H9 (cell line): ENCODE measurements around the gene CENPM. TPM values are rescaled to one million over a fixed set of nuclear protein-coding genes. Genes with fewer than 3 reads are reported as not detected.

Experiments
- DNase-seq: peaks from one replicate; pipeline ENCODE4 v3.0.0-alpha.2; 2017
- H2AFZ ChIP-seq: one replicate; pipeline ENCODE4 v1.6.1; 2013; ENCODE audit warnings: mild to moderate bottlenecking, low read length, control low read depth, moderate library complexity
- H2AK5ac ChIP-seq: 2 replicates; pipeline ENCODE4 v1.6.1; 2013; ENCODE audit warnings: low read length, control low read depth, mixed read lengths; ENCODE audit not compliant: insufficient read length
- H2BK120ac ChIP-seq: one replicate; pipeline ENCODE4 v1.6.1; 2013; ENCODE audit warnings: low read depth, mild to moderate bottlenecking, low read length, control low read depth, inconsistent platforms; ENCODE audit not compliant: poor library complexity, severe bottlenecking
- H2BK12ac ChIP-seq: 2 replicates; pipeline ENCODE4 v1.6.1; 2013; ENCODE audit warnings: low read length, control low read depth, mixed read lengths, low read depth; ENCODE audit not compliant: insufficient read length
- H2BK15ac ChIP-seq: 2 replicates; pipeline ENCODE4 v1.6.1; 2013; ENCODE audit warnings: low read depth, low read length, control low read depth
- H2BK20ac ChIP-seq: one replicate; pipeline ENCODE4 v1.6.1; 2013; ENCODE audit warnings: low read depth, mild to moderate bottlenecking, low read length, control low read depth, inconsistent platforms; ENCODE audit not compliant: poor library complexity, severe bottlenecking
- H2BK5ac ChIP-seq: 2 replicates; pipeline ENCODE4 v1.6.1; 2013; ENCODE audit warnings: low read length, control low read depth, mixed read lengths; ENCODE audit not compliant: insufficient read length
- H3K14ac ChIP-seq: 2 replicates; pipeline ENCODE4 v1.6.1; 2013; ENCODE audit warnings: low read length, control low read depth; ENCODE audit not compliant: insufficient read depth
- H3K18ac ChIP-seq: 2 replicates; pipeline ENCODE4 v1.6.1; 2013; ENCODE audit warnings: low read depth, mild to moderate bottlenecking, mixed read lengths, low read length, control low read depth; ENCODE audit not compliant: insufficient read length
- H3K23ac ChIP-seq: 2 replicates; pipeline ENCODE4 v1.6.1; 2013; ENCODE audit warnings: low read length, control low read depth, mixed read lengths, low read depth; ENCODE audit not compliant: insufficient read length
- H3K23me2 ChIP-seq: 2 replicates; pipeline ENCODE4 v1.6.1; 2013; ENCODE audit warnings: low read depth, mild to moderate bottlenecking, mixed read lengths, low read length, control low read depth; ENCODE audit not compliant: insufficient read length, poor library complexity, severe bottlenecking
- H3K27ac ChIP-seq: 2 replicates; pipeline ENCODE4 v1.5.1; 2013; ENCODE audit warnings: low read length, control low read depth, mixed read lengths, low read depth; ENCODE audit not compliant: insufficient read length
- H3K27me3 ChIP-seq: 2 replicates; pipeline ENCODE4 v1.6.1; 2013; ENCODE audit warnings: low read length, control low read depth, inconsistent platforms; ENCODE audit not compliant: insufficient read depth
- H3K4ac ChIP-seq: 2 replicates; pipeline ENCODE4 v1.6.1; 2013; ENCODE audit warnings: low read depth, mild to moderate bottlenecking, control low read depth, inconsistent platforms, low read length, moderate library complexity
- H3K4me1 ChIP-seq: 2 replicates; pipeline ENCODE4 v1.6.1; 2013; ENCODE audit warnings: low read length, control low read depth, inconsistent platforms; ENCODE audit not compliant: insufficient read depth
- H3K4me2 ChIP-seq: 2 replicates; pipeline ENCODE4 v1.6.1; 2013; ENCODE audit warnings: low read length, control low read depth, mixed read lengths; ENCODE audit not compliant: insufficient read length, insufficient read depth
- H3K56ac ChIP-seq: 2 replicates; pipeline ENCODE4 v1.6.1; 2013; ENCODE audit warnings: low read depth, mild to moderate bottlenecking, mixed read lengths, low read length, control low read depth; ENCODE audit not compliant: insufficient read length
- H3K79me1 ChIP-seq: 2 replicates; pipeline ENCODE4 v1.6.1; 2013; ENCODE audit warnings: low read depth, mild to moderate bottlenecking, moderate library complexity, low read length, control low read depth, inconsistent platforms; ENCODE audit not compliant: insufficient read depth, poor library complexity, severe bottlenecking
- H3K79me2 ChIP-seq: 2 replicates; pipeline ENCODE4 v1.6.1; 2013; ENCODE audit warnings: low read length, control low read depth, inconsistent platforms; ENCODE audit not compliant: insufficient read depth
- H3K9ac ChIP-seq: 2 replicates; pipeline ENCODE4 v1.6.1; 2013; ENCODE audit warnings: low read length, control low read depth, mixed read lengths; ENCODE audit not compliant: insufficient read length; ENCODE audit errors: extremely low read depth
- H3K9me3 ChIP-seq: one replicate; pipeline ENCODE4 v1.6.1; 2013; ENCODE audit warnings: low read depth, low read length, inconsistent platforms; ENCODE audit not compliant: control insufficient read depth
- H3T11ph ChIP-seq: one replicate; pipeline ENCODE4 v1.6.1; 2013; ENCODE audit warnings: mild to moderate bottlenecking, low read length, control low read depth, inconsistent platforms
- H4K20me1 ChIP-seq: one replicate; pipeline ENCODE4 v1.6.1; 2013; ENCODE audit not compliant: control insufficient read depth, insufficient read length, insufficient read depth
- H4K5ac ChIP-seq: 2 replicates; pipeline ENCODE4 v1.6.1; 2013; ENCODE audit warnings: low read depth, mild to moderate bottlenecking, mixed read lengths, low read length, control low read depth; ENCODE audit not compliant: insufficient read length
- H4K8ac ChIP-seq: replicated peaks from 2 replicates; pipeline ENCODE4 v1.6.1; 2013; ENCODE audit warnings: low read length, control low read depth, mixed read lengths, low read depth; ENCODE audit not compliant: insufficient read length
- H4K91ac ChIP-seq: 2 replicates; pipeline ENCODE4 v1.6.1; 2013; ENCODE audit warnings: low read depth, mild to moderate bottlenecking, moderate library complexity, mixed read lengths, low read length, control low read depth; ENCODE audit not compliant: insufficient read length
- H3K27ac Mint-ChIP-seq, 3 experiments: 2 replicates in 2 of 3; 3 replicates in 1 of 3; pipeline ENCODE4 v1.8.0; 2020 to 2021; ENCODE audit warnings: mixed read lengths in 3 of 3, mild to moderate bottlenecking in 1 of 3, moderate library complexity in 1 of 3
- H3K27me3 Mint-ChIP-seq: 2 replicates; pipeline ENCODE4 v1.8.0; 2021; ENCODE audit warnings: low read depth, mild to moderate bottlenecking, moderate library complexity, mixed read lengths
- H3K36me3 Mint-ChIP-seq, 3 experiments: 2 replicates in 2 of 3; 3 replicates in 1 of 3; pipeline ENCODE4 v1.8.0; 2020 to 2021; ENCODE audit warnings: low read depth in 3 of 3, mixed read lengths in 3 of 3; ENCODE audit not compliant: insufficient read depth in 1 of 3
- H3K4me1 Mint-ChIP-seq, 2 experiments: 2 replicates each; pipeline ENCODE4 v1.8.0; 2020; ENCODE audit warnings: mixed read lengths in 2 of 2
- H3K4me3 Mint-ChIP-seq, 2 experiments: 2 replicates in 1 of 2; 3 replicates in 1 of 2; pipeline ENCODE4 v1.8.0; 2020 to 2021; ENCODE audit warnings: mild to moderate bottlenecking in 2 of 2, mixed read lengths in 2 of 2, moderate library complexity in 1 of 2
- H3K9me3 Mint-ChIP-seq, 2 experiments: 2 replicates in 1 of 2; 3 replicates in 1 of 2; pipeline ENCODE4 v1.8.0; 2020; ENCODE audit warnings: mild to moderate bottlenecking in 2 of 2, mixed read lengths in 2 of 2, moderate library complexity in 1 of 2
- CTCF ChIP-seq: fragments of 200-600 bp; sonication (generic); conservative IDR thresholded peaks from 3 replicates; pipeline ENCODE4 v1.8.0; 2021; ENCODE audit warnings: antibody characterized with exemption, mild to moderate bottlenecking
- WGBS: extraction: QIAGEN DNeasy Blood & Tissue Kit; methylation state at CpG from one replicate; pipeline ENCODE4 v1.1.7; 2013; ENCODE audit warnings: missing lambda C conversion rate, low lambda C conversion rate, mixed read lengths; ENCODE audit not compliant: insufficient read length; ENCODE audit errors: extremely low coverage; 5-methylcytosine and 5-hydroxymethylcytosine counted together
- total RNA-seq: library from RNA; stranded (reverse); gene quantifications from 2 replicates; pipeline ENCODE4 v1.2.1, GENCODE V29; 2021

The CENPM gene
- total RNA-seq, 1 experiment from 2014 or later, result 36.5 TPM

DNA sequence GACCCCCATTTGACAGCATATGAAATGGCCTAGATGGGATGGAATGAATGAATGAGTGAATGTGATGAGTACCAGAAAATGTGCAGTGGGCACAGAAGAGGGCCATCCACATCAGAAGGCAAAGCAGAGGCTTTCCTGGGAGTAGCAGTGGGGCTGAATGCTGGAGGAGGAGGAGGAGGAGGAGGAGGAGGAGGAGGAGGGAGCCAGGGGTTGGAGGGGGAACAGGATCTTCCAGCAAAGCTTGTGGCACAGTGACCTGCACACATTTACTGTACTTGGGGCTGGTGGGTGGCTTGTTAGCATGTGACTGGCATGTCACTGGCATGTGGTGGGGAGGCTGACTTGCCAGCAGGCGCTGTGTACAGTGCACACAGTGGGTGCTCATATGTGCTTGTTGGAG lies 31.8 kb upstream of the CENPM start:
- H2BK15ac ChIP-seq, result no peak overlapping the region
- WGBS, result no CpG with 5 or more reads among the region's 1 CpG
- no peak overlapping the region for H3K4me3 Mint-ChIP-seq
- H3K9me3 Mint-ChIP-seq, result no peaks in the 10 kb centered on the region; a peak in 2 of 5 replicates
- H3K4me2 ChIP-seq, result no peak overlapping the region
- H2AFZ ChIP-seq, result no peak overlapping the region
- H3K27me3 Mint-ChIP-seq, result peaks cover 53% of the 10 kb centered on the region
- no peak overlapping the region for H2BK20ac ChIP-seq
- H2BK120ac ChIP-seq, result no peak overlapping the region
- H3K4me1 ChIP-seq, result peaks cover 4% of the 10 kb centered on the region
- H3K23me2 ChIP-seq, result peaks cover 11% of the 10 kb centered on the region
- H4K91ac ChIP-seq, result no peak overlapping the region
- H4K20me1 ChIP-seq, result no peaks in the 10 kb centered on the region
- no peak overlapping the region for H3K18ac ChIP-seq
- H2BK12ac ChIP-seq, result no peak overlapping the region
- H3K27me3 ChIP-seq, result peaks cover 18% of the 10 kb centered on the region
- H3K36me3 Mint-ChIP-seq, result peaks cover 5 to 11% (median 10%) of the 10 kb centered on the region in 3 experiments; a peak in 6 of 7 replicates
- no peaks in the 10 kb centered on the region for H3K9me3 ChIP-seq
- DNase-seq, result no peak
- no peak overlapping the region for H3K4ac ChIP-seq
- H3K14ac ChIP-seq, result no peak overlapping the region
- no peak overlapping the region for H3T11ph ChIP-seq
- no peak overlapping the region for H3K27ac Mint-ChIP-seq
- H3K79me2 ChIP-seq, result no peaks in the 10 kb centered on the region
- no peak overlapping the region for H3K56ac ChIP-seq
- H4K5ac ChIP-seq, result no peak overlapping the region
- no peak overlapping the region for H2AK5ac ChIP-seq
- no peaks in the 10 kb centered on the region for H3K79me1 ChIP-seq
- no peak overlapping the region for H4K8ac ChIP-seq
- no peak overlapping the region for H3K27ac ChIP-seq
- H3K9ac ChIP-seq, result no peak overlapping the region
- no peak overlapping the region for H2BK5ac ChIP-seq
- peaks cover 25 to 26% of the 10 kb centered on the region in 2 experiments for H3K4me1 Mint-ChIP-seq
- TF ChIP-seq CTCF, result no peak
- no peak overlapping the region for H3K23ac ChIP-seq
